Spleen (tissue), 7 donors: ENCODE data around the gene PDE10A.

ENCODE experiments used
- CTCF ChIP-seq, 11 experiments: fragments of 200-600 bp in 7 of 11; fragments of 450-650 bp in 4 of 11; sonication (generic) in 4 of 11; IDR thresholded peaks in 8 of 11; conservative IDR thresholded peaks in 3 of 11; 1 replicate in 7 of 11; 2 replicates in 4 of 11; pipeline versions ENCODE4 v1.4.0 to v1.8.0; 2016 to 2021; ENCODE audit warnings: antibody characterized with exemption in 11 of 11, inconsistent platforms in 4 of 11, mild to moderate bottlenecking in 1 of 11
- POLR2A ChIP-seq, 3 donors: fragments of 450-650 bp; IDR thresholded peaks; one replicate each; pipeline ENCODE4 v1.5.1; 2017; ENCODE audit warnings: antibody characterized with exemption in 3 of 3, mild to moderate bottlenecking in 1 of 3
- POLR2AphosphoS5 ChIP-seq, 3 donors: sonication (generic); formaldehyde crosslinking; IDR thresholded peaks; one replicate each; pipeline ENCODE4 v1.5.1; 2017; ENCODE audit warnings: antibody characterized with exemption in 3 of 3
- donor health status: DM: no; HTN: no; CAD: no; lungs with moderate emphysema.
- donor health status: DM: no; HTN: no; CAD: no.
- donor health status: DM: no; HTN: no; CAD: no.

- TF ChIP-seq CTCF (IDR thresholded peaks at IDR 0.05 in 8 of 11, conservative IDR thresholded peaks at IDR 0.05 in 3 of 11) (no peak), POLR2AphosphoS5 (IDR thresholded peaks at IDR 0.05) (no peak), POLR2A (IDR thresholded peaks at IDR 0.05) (no peak)
These were observed 22.2 kb downstream of the PDE10A start for GRCh38 chr6:165640806-165641205.
